Neural progenitor cell (in vitro differentiated cells): ENCODE results near the gene KCNE4.

Experiments used
- EZH2 ChIP-seq: fragments of 200-600 bp; sonication (generic); IDR thresholded peaks from 2 replicates; pipeline ENCODE4 v1.6.1; 2017; ENCODE audit warnings: antibody characterized with exemption, mild to moderate bottlenecking, moderate library complexity
- EZH2phosphoT487 ChIP-seq: fragments of 200-600 bp; sonication (generic); IDR thresholded peaks from 2 replicates; pipeline ENCODE4 v1.6.1; 2017; ENCODE audit warnings: antibody characterized with exemption
- TF ChIP-seq, protein P1 (sequence below): fragments of 200-600 bp; sonication (generic); IDR thresholded peaks from 2 replicates; pipeline ENCODE4 v1.5.1; 2017; ENCODE audit warnings: antibody characterized with exemption, mild to moderate bottlenecking

DNA sequence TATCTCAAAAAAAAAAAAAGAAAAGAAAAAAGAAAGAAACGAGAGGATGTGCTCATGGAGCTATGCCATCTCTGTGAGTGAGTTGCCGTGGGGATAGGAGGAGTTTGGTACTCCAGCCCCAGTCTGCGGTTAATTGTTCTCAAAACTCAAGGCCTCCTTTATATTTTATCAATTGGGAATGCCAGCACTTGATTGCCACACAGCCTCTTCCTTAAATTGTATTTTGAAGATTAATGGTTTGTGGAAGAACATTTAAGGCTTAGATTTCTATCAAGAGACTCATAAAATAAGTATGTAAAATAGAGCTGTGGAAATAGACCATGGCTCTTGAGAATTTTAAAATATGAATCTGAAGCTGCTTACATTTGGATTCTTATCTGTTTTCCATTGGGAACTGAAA is 29.8 kb downstream of the KCNE4 start:
- TF ChIP-seq EZH2, result no peak
- TF ChIP-seq, protein P1, sequence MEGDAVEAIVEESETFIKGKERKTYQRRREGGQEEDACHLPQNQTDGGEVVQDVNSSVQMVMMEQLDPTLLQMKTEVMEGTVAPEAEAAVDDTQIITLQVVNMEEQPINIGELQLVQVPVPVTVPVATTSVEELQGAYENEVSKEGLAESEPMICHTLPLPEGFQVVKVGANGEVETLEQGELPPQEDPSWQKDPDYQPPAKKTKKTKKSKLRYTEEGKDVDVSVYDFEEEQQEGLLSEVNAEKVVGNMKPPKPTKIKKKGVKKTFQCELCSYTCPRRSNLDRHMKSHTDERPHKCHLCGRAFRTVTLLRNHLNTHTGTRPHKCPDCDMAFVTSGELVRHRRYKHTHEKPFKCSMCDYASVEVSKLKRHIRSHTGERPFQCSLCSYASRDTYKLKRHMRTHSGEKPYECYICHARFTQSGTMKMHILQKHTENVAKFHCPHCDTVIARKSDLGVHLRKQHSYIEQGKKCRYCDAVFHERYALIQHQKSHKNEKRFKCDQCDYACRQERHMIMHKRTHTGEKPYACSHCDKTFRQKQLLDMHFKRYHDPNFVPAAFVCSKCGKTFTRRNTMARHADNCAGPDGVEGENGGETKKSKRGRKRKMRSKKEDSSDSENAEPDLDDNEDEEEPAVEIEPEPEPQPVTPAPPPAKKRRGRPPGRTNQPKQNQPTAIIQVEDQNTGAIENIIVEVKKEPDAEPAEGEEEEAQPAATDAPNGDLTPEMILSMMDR, result no peak
- TF ChIP-seq EZH2phosphoT487, result no peak
